ENCODE measurements around the gene SRGAP3. TPM values are rescaled to one million over a fixed set of nuclear protein-coding genes. Genes with fewer than 3 reads are reported as not detected.

Gene SRGAP3
- polyA plus RNA-seq, 3 donors = 0.90 to 1.7 (median 1.4) TPM

DNA sequence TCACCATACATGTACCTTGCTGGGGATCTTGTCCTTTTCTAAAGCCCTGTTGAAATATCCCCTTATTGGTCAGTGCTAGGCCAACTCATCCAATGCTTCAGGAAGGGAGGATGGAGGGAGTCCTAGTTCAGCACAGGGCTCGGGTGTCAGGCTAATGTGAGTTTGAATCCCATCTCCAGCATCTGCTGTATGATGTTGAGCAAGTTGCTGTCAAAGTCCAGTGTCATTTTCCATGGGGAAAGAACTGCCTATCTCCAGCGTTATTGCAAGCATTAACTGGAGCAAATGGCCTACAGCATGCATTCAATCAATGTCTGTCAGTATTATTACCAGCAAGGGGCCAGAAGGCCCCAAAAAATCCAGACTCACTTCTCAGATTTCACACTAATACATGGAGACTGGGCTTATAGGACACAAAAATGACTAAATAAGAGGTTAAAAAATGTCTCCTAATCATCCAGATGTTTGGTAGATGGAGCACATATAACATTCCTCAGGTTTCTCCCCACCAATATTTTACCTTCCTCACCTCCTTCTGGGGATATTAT, 40.8 kb downstream of the SRGAP3 start:
- no peak overlapping the region for H3K27ac ChIP-seq (ENCODE audit: low read depth, low read length)
- WGBS, 3 donors = 75 to 90% (median 78%) methylated on average over 2 of the region's 2 CpGs

DNA sequence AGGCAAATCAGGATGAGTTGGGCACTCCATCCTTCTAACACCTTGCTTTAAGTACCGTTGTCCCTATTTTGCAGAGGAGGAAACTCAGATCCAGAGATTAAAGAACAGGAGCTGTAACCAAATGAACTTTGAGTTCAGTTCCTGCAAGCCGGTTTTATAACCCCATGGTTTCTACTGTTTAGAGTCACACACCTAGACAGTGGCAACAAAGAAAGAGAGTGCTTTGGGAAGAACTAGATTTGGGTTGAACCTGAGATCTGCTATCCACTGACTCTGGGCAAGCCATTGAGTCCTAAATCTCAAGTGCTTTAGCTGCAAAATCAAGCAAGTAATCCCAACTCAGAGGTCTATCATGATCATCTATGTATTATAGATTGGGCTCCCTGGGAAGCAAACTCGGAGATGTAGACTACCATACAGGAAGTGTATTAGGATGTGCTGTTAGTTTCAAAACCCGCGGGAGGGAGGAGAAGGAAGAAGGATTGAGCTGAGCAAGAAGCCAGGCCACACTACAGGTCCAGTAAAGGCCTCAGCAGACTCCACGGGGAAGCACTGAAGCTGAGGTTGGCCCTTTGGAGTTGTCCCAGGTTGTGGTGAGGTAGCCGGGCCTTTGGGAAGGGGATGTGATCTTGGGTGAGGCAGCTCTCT, 42.2 kb downstream of the SRGAP3 start:
- no peak overlapping the region for H3K27ac ChIP-seq (ENCODE audit: low read depth, low read length)
- 76 to 88% (median 77%) methylated on average over 7 of the region's 7 CpGs for WGBS, 3 donors

DNA sequence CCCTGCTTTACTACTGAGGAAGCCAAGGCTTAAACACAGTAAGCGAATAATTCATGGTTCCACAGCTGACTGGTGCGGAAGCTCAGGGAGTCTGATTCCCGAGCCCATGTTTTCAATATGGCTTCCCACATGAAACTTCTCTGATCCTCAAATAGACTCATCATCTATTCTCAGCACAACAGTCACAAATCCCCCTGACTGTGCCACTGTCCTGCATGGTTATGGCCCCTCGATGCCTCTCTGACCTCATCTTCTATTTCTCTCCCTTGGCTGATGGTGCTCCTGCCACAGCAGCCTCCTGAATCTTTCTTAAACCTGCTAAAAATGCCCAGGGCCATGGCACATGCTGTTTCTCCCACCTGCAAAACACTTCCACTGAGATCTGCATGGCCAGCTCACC, 43.2 kb downstream of the SRGAP3 start:
- 92 to 94% (median 93%) methylated on average over 4 of the region's 4 CpGs for WGBS, 3 donors
- H3K27ac ChIP-seq (ENCODE audit: low read depth, low read length) = no peak overlapping the region

DNA sequence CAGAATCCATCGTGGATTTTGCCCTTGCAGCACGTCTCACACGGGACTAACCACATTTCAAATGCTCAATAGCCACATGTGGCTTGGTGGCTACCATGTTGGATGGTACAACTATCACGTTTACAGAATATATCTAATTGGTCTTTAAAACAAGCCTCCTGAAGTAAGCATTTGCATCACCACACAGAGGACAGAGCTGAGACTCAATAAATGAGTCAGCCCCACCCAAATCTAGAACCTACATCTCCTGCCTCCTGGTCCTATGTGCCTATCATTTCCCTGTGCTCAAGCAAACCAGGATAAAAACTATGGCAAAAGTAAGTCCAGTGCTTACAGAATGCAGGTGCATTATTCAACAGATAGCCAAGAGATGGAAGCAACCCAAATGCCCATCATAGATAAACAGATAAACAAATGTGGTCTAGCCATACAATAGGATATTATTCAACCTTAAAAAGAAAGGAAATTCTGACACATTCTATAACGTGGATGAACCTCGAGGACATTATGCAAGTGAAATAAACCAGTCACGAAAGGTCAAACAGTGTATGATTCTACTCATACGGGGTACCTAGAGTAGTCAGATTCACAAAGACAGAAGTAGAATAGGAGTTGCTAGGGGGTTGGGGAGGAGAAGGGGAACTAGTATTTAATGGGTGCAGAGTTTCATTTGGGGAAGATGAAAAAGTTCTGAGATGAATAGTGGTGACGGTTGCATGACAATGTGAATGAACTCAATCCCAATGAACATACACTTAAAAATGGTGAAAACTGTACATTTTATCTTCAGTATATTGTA, 43.9 kb downstream of the SRGAP3 start:
- 75 to 94% (median 77%) methylated on average over 9 of the region's 9 CpGs for WGBS, 3 donors

DNA sequence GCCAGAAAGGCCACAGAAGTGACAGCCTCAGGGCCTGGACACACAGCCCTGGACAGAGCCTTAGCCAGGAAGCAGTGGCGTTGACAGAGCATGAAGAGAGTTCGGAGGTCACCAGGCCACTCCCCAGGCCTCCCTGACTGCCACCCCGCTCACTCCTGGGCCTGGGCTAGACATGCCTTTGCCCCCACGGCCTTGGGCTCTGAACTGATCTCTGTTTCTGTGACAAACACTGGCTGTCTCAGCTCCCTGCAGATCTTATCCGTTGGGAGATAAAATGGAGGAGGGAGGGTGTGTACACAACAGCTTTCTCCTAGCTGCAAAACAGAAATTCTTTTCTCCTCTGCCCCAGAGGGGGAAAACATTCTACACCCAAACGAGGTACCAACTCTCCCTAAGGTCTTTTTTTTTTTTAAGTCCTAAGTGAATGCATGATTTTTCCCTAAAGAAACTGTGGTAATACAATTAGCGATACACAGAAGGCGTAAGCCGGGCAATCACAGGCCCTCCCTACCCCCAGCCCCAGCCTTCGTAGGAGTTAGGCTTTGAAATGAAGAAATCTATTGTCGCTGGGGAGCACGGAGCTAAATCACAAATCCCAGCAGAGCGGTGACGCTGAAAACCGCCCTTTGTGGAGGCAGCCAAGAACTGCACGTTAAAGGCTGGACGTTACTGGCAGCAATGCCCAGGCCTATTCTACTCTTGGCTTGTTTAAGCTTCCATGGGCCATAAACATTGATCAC, 45.0 kb downstream of the SRGAP3 start:
- 68 to 78% (median 75%) methylated on average over 17 of the region's 17 CpGs for WGBS, 3 donors
- no peak overlapping the region for H3K27ac ChIP-seq (ENCODE audit: low read depth, low read length)

More for the DNA sequence above, 43.9 kb downstream of the SRGAP3 start:
- no peak overlapping the region for H3K27ac ChIP-seq (ENCODE audit: low read depth, low read length)

DNA sequence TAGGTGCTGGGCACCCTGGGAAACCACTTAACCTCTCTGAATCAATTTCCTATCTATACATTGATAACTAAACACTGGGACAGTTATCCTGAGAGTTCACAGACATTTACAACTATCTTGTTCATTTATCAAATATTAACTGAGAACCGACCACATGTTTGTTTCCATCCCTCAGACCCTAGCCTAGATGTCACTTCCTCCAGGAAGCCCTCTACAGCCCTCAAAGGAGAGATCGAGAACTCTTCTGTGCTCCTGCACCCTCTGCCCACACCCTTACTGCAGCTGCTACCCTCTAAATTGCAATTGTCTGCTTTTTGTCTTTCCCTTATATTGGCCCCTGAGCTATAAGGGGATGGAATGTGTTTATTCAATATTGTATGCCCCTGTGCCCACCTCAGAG, 46.1 kb downstream of the SRGAP3 start:
- H3K27ac ChIP-seq (ENCODE audit: low read depth, low read length) = no peak overlapping the region
- whole genome bisulfite sequencing, 3 donors = 82 to 92% (median 85%) methylated on average over 2 of the region's 2 CpGs

DNA sequence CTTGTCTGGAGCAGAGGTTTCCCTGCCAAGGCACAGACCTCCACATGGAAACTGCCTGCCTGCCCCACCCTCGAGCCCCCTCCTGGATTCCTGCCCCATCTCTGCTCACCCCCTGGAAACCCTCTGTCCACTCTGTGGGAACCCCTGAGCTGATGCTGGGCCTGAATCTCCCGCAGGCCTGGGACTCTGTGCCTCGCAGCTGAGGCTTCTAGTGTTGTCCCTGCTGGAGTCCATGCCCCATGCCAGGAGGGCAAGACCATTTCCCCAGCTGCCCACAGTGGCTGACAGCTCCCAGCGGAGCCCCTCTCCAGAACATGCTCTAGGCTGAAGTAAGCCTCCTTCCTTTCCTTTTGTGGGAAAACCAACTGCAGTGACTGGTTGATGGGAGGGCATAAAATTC, 46.9 kb downstream of the SRGAP3 start:
- H3K27ac ChIP-seq (ENCODE audit: low read depth, low read length) = no peak overlapping the region
- WGBS, 3 donors = 86 to 89% (median 87%) methylated on average over 4 of the region's 4 CpGs

DNA sequence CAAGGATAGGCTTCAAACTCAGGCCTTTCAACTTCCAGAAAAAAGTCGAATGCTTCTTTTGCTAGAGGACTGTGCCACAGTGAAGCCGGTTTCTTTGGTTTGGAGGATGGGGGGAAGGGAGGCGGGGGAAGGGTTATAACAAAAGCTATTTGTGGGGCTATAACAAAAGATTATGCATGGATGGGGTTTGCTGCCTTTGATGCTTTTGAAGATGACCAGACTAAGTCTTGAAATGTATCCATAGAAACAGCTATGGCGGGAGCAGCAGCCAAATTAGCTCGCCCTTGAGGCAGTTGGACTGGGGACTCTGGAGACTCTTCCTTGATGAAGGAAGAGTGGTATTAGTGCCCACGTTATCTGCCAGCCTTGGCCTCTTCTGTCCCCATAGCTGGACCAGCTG, 47.5 kb downstream of the SRGAP3 start:
- 92 to 96% (median 95%) methylated on average over 6 of the region's 6 CpGs for WGBS, 3 donors
- no peak overlapping the region for H3K27ac ChIP-seq (ENCODE audit: low read depth, low read length)

DNA sequence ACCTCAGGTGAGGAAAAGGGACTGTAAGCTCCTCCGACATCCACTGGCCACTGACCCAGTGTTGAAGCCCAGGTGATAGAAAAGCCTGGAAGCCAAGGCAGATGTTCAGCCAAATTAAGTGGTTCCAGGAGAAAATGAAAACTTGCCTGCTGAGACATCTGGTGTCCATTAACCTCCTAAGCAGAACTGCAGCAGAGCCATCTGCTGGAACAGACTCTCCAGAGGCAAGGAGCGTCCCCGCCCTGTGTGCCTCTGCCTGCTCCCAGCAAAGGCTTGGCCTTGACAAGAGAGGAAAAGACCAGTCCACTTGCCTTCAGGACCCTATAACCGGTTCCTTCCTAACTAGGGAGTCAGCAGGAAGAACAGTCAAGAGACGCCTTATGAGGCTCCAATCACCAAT, 48.2 kb downstream of the SRGAP3 start:
- no peak overlapping the region for H3K27ac ChIP-seq (ENCODE audit: low read depth, low read length)
- WGBS, 3 donors = 72 to 86% (median 80%) methylated on average over 5 of the region's 5 CpGs

DNA sequence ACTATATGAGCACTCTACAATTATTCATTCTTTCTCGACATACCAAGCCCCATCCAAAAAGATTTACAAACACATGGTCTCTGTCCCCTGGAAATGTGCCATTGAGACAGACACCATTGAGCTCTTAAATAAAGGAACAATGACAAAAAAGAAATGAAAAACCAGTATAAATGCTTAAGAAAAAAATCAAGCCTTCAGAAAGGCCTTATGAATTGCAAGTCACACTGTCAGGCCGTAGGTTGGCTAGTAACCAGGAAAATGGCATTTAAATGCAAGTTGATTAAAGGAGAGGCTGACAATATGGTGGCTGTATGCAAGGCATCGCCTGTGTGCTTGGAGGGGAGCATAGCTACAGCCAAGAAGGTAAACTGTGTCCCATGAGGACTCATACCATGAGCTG, 49.7 kb downstream of the SRGAP3 start:
- H3K27ac ChIP-seq (ENCODE audit: low read depth, low read length) = no peak overlapping the region
- 87 to 91% (median 89%) methylated on average over 3 of the region's 3 CpGs for WGBS, 3 donors

DNA sequence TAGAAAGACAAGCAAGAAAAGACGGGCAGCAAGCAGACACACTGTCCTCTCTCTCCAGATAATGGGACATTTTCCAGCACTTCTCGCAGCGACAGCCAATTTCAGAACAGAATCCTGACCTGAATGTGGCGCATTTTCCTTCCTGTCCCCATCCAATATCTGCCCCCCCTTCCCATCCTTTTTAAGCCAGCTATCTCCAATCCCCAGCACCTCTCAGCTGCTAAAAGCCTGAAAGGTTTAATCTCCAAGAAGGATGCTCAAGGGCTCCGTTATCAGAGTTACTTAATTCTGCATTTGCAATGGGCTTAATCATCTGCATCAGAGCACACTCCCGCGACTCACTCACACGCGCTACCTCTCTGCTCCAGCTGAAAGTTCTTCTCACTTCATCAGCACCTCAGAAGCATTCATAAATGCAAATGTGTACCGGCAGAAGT, 50.5 kb downstream of the SRGAP3 start:
- WGBS, 3 donors = 81 to 86% (median 86%) methylated on average over 10 of the region's 10 CpGs
- H3K27ac ChIP-seq (ENCODE audit: low read depth, low read length) = no peak overlapping the region

DNA sequence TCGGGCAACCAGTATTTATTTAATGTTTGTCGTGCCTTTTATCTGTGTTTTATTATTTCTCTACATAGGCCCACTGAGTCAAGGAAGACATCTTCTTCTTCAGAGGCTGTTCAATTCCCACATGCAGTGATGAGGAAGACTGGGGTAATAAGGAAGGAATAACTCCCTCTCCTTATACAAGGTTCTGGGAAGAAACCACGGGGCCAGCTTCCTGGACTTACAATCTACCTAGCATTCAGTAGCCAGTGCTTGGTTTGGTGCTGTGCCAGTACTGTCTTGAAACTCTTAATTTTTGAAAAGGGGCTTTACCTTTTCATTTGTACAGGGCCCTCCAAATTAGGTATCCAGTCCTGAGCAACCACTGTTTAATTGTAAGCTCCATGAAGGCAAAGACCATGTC, 51.2 kb downstream of the SRGAP3 start:
- WGBS, 3 donors = 56 to 95% (median 91%) methylated on average over 3 of the region's 3 CpGs
- no peak overlapping the region for H3K27ac ChIP-seq (ENCODE audit: low read depth, low read length)

DNA sequence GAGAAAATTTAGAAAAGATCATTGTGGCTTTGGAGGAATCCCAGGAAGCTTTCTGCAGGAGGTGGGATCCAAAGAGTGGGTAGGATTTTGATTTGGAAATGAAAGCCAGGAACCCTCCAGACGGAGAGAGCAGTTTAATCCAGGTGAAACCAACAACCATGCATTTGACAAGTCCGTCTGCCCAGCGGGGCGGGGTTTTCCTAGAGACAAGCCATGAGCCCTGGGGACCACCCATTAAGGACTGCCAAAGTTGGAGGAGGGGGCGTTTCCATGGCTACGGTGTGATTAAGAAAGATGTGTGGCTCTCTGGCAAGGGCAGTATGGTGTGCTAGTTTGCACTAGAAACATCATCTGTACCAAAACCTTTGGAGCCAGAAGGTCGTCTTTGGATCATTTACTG, 53.4 kb downstream of the SRGAP3 start:
- WGBS, 3 donors = 57 to 64% (median 57%) methylated on average over 7 of the region's 7 CpGs

DNA sequence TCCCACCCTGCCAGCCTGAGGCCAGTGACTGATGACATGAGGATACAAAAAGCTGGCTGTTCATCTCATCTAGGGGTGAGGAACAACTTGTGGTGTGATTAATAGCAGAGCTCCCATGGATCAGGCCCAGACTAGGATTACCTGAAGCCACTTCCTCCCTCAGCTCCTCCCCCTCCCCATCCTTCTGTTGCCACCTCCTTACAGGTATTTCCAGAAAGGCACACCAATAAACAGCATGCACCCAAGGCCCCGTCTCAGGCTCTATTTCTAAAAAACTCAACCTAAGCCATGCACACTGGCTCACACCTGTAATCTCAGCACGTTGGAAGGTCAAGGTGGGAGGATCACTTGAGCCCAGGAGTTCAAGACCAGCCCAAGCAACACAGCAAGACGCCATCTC, 54.1 kb downstream of the SRGAP3 start:
- 83 to 89% (median 88%) methylated on average over 3 of the region's 3 CpGs for WGBS, 3 donors
- H3K27ac ChIP-seq (ENCODE audit: low read depth, low read length) = no peak overlapping the region

More for the DNA sequence above, 53.4 kb downstream of the SRGAP3 start:
- H3K27ac ChIP-seq (ENCODE audit: low read depth, low read length) = no peak overlapping the region

DNA sequence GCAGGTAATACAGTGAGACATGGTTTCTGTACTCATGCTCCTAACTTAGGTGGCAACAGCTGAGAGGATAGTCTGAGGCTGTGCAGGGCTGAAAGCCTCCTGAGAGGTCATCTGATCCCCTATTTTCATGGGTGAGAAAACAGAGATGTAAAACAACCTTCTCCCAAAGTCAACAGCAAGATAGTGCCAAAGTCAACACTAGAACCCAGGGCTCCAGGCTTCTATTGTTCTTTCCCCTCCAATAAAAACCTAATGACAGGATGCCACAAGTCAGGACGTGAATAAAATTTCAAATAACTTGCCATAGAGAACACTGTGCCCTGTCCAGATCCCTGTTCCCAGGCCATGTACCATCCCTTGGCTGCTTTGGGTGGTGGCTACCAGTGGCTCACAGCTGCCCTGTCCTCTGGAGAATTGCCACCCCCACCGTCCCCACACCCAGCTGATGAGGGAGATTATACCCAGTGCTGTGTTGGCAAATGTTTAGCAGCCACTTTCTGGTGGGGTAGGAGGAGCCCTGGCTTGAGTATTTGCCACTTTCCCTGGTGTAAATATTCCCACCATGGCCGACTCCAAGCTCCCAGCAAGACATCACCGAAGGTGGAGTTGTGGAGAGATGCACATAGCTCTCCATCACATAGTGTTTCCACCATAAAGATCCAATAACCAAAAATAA, 54.8 kb downstream of the SRGAP3 start:
- no peak overlapping the region for H3K27ac ChIP-seq (ENCODE audit: low read depth, low read length)
- WGBS, 3 donors = 70 to 89% (median 87%) methylated on average over 4 of the region's 4 CpGs

DNA sequence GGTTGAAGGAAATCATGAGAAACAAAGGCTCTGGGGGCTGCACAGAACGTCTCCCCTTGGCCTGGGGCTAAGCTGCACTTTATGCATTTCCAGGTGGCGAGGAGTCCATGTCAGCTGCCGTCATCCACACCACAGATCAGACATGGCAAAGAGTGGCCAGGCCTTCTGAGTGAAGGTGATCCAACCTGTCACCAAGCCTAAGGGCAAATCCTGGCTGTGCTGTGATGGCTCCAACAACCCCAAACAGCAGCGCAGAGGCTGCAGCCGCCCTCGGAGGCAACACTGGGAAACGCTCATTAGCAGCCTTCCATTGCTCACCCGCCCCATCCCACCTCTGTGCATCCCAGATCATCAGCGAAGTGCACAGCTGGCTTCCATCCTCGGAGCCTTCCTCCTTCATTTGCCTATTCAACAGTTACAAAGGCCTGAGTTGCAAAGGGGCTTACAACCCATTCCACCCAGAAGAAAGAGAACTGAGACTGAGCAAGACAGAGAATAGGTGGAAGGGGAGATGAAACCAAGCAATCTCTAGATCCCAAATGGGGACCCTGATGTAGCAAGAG, 55.7 kb downstream of the SRGAP3 start:
- 81 to 86% (median 85%) methylated on average over 10 of the region's 10 CpGs for WGBS, 3 donors
- H3K27ac ChIP-seq (ENCODE audit: low read depth, low read length) = no peak overlapping the region

DNA sequence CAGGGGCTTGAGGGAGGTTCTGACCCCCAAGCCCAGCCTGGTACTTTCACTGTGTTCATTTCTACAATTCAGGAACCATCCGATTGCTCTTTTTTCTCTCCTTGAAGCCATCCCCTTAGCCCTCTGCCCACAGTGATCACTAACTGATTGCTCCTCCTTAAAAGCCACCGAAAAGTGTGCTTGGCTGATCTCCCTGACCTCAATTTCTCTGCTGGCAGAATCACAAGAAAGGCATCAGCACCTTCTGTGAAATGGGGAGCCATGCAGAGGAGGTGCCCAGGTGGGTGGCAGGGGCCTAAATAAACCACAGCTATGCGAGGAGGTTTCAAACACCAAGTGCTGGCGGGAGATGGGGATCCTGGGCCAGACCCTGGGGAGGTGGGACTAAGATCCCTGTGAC, 56.2 kb downstream of the SRGAP3 start:
- 89 to 93% (median 90%) methylated on average over 4 of the region's 4 CpGs for WGBS, 3 donors
- no peak overlapping the region for H3K27ac ChIP-seq (ENCODE audit: low read depth, low read length)

Measured in adipose tissue (tissue), 3 donors.